Right lobe of liver (tissue), 4 donors: ENCODE data around the gene IFNA13.

ENCODE experiments used
- POLR2A ChIP-seq: fragments of 450-650 bp; IDR thresholded peaks from one replicate; pipeline ENCODE4 v1.6.1; 2017; ENCODE audit warnings: antibody characterized with exemption, mild to moderate bottlenecking
- TF ChIP-seq, protein P1 (sequence below), 4 donors: fragments of 200-600 bp in 3 of 4; fragments of 450-650 bp in 1 of 4; IDR thresholded peaks; one replicate each; pipeline versions ENCODE4 v1.5.1 to v1.8.0; 2016 to 2022; ENCODE audit warnings: antibody characterized with exemption in 4 of 4, mild to moderate bottlenecking in 2 of 4
- donor health status: DM: no; HTN: no; CAD: no.
- donor health status: DM: no; HTN: no; CAD: no.
- donor health status: DM: no; HTN: yes; CAD: no.

DNA sequence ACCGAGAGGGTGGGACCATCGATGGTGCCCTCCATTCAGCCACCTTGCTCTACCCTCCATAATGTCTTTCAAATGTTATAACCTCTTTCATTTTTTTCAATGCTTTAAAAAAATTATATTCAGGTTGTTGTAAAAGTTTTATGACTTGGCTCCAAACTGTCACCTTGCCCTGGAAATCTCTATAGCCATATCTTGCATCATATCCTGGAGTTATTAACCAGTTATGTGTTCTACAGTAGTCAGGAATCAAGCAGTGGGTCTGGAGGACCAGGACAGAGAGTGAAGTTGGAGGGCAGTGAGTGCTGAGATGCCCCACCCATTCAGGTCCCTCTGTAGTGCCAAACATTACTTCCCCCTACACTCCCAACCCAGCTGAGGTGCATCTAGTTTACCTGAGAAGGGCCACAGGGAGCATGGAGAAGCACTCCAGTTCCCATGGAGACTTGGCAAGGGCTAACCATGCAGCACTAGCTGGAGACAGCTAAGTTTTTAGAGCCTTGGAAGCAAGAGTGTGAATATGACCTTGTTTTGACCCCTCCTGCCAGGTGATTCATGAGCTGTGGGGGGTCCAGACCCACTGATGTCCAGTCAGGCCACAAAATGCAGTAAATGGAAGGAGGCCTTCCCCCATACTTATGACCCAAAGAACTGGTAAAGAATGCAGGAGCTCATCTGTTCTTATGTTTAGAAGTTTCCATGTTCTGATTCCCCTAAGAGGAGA is 46.5 kb upstream of the IFNA13 start:
- TF ChIP-seq, protein P1, sequence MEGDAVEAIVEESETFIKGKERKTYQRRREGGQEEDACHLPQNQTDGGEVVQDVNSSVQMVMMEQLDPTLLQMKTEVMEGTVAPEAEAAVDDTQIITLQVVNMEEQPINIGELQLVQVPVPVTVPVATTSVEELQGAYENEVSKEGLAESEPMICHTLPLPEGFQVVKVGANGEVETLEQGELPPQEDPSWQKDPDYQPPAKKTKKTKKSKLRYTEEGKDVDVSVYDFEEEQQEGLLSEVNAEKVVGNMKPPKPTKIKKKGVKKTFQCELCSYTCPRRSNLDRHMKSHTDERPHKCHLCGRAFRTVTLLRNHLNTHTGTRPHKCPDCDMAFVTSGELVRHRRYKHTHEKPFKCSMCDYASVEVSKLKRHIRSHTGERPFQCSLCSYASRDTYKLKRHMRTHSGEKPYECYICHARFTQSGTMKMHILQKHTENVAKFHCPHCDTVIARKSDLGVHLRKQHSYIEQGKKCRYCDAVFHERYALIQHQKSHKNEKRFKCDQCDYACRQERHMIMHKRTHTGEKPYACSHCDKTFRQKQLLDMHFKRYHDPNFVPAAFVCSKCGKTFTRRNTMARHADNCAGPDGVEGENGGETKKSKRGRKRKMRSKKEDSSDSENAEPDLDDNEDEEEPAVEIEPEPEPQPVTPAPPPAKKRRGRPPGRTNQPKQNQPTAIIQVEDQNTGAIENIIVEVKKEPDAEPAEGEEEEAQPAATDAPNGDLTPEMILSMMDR (IDR thresholded peaks at IDR 0.05): no peak
- no peak for TF ChIP-seq POLR2A
